ENCODE measurements around the gene SHLD1. TPM values are rescaled to one million over a fixed set of nuclear protein-coding genes. Genes with fewer than 3 reads are reported as not detected.
"Not testable (repeated sequence)": the region's sequence is repeated elsewhere in the genome, so short reads cannot be mapped to it uniquely, and the experiment has no call there.

SHLD1 gene
- total RNA-seq, 1 experiment from 2014 or later: 6.7 TPM

- Histone ChIP-seq H4K20me1 (ENCODE audit: control insufficient read depth, insufficient read depth, insufficient read length) (no peaks in the 10 kb centered on the region), H3K79me2 (ENCODE audit: insufficient read depth, low read length) (no peaks in the 10 kb centered on the region), H3K27me3 (ENCODE audit: insufficient read depth, low read length) (no peaks in the 10 kb centered on the region), H3T11ph (ENCODE audit: low read length) (no peak overlapping the region), H3K9ac (ENCODE audit: extremely low read depth, insufficient read length, low read length) (no peak overlapping the region), H3K18ac (ENCODE audit: insufficient read length, low read depth, low read length) (no peak overlapping the region), H3K4me2 (ENCODE audit: insufficient read depth, insufficient read length, low read length) (no peak overlapping the region), H3K79me1 (ENCODE audit: insufficient read depth, low read depth, low read length, poor library complexity, severe bottlenecking) (no peaks in the 10 kb centered on the region), H3K27ac (ENCODE audit: insufficient read length, low read depth, low read length) (no peak overlapping the region), H3K9me3 (ENCODE audit: control insufficient read depth, low read depth, low read length) (no peaks in the 10 kb centered on the region), H2BK120ac (ENCODE audit: low read depth, low read length, poor library complexity, severe bottlenecking) (no peak overlapping the region), H2AFZ (ENCODE audit: low read length) (no peak overlapping the region), H3K23me2 (ENCODE audit: insufficient read length, low read depth, low read length, poor library complexity, severe bottlenecking) (peaks cover 4% of the 10 kb centered on the region), H3K14ac (ENCODE audit: insufficient read depth, low read length) (no peak overlapping the region), H4K91ac (ENCODE audit: insufficient read length, low read depth, low read length) (no peak overlapping the region), H3K4ac (ENCODE audit: low read depth, low read length) (no peak overlapping the region), H4K5ac (ENCODE audit: insufficient read length, low read depth, low read length) (no peak overlapping the region), H3K23ac (ENCODE audit: insufficient read length, low read depth, low read length) (no peak overlapping the region), H2AK5ac (ENCODE audit: insufficient read length, low read length) (no peak overlapping the region), H4K8ac (replicated peaks; ENCODE audit: insufficient read length, low read depth, low read length) (no peak overlapping the region), H2BK20ac (ENCODE audit: low read depth, low read length, poor library complexity, severe bottlenecking) (no peak overlapping the region), H3K4me1 (ENCODE audit: insufficient read depth, low read length) (no peaks in the 10 kb centered on the region; the same call in none of the 2 replicates), H2BK5ac (ENCODE audit: insufficient read length, low read length) (no peak overlapping the region), H2BK12ac (ENCODE audit: insufficient read length, low read depth, low read length) (no peak overlapping the region), H2BK15ac (ENCODE audit: low read depth, low read length) (no peak overlapping the region), H3K56ac (ENCODE audit: insufficient read length, low read depth, low read length) (no peak overlapping the region)
- peaks cover 11 to 21% of the 10 kb centered on the region in 2 experiments for H3K4me1 Mint-ChIP-seq
- no peaks in the 10 kb centered on the region for H3K27me3 Mint-ChIP-seq (ENCODE audit: low read depth)
- peaks cover 0 to 3% (median 2%) of the 10 kb centered on the region in 3 experiments; a peak in 2 of 7 replicates for H3K36me3 Mint-ChIP-seq (ENCODE audit: insufficient read depth in 1 of 3, low read depth in 3 of 3)
- no peak overlapping the region for H3K4me3 Mint-ChIP-seq
- H3K27ac Mint-ChIP-seq: no peak overlapping the region
- DNase-seq: no peak
- TF ChIP-seq CTCF (conservative IDR thresholded peaks at IDR 0.05): no peak
- H3K9me3 Mint-ChIP-seq: no peaks in the 10 kb centered on the region
- WGBS (ENCODE audit: extremely low coverage, insufficient read length, low lambda C conversion rate): no CpG with 5 or more reads among the region's 6 CpGs
Measured at GRCh38 chr20:5748246-5748645, 2.0 kb upstream of the SHLD1 start.

GRCh38 chr20:5749512-5749951 is 669 bp upstream of the SHLD1 start:
- peaks cover 19 to 29% of the 10 kb centered on the region in 2 experiments for H3K4me1 Mint-ChIP-seq
- not testable (repeated sequence) for H4K5ac ChIP-seq (ENCODE audit: insufficient read length, low read depth, low read length); H2BK15ac ChIP-seq (ENCODE audit: low read depth, low read length); H3K14ac ChIP-seq (ENCODE audit: insufficient read depth, low read length); H2BK12ac ChIP-seq (ENCODE audit: insufficient read length, low read depth, low read length); H3K27ac ChIP-seq (ENCODE audit: insufficient read length, low read depth, low read length); H3K56ac ChIP-seq (ENCODE audit: insufficient read length, low read depth, low read length); H3K9me3 Mint-ChIP-seq; H3K79me1 ChIP-seq (ENCODE audit: insufficient read depth, low read depth, low read length, poor library complexity, severe bottlenecking); DNase-seq; H2AFZ ChIP-seq (ENCODE audit: low read length); H3K4me1 ChIP-seq (ENCODE audit: insufficient read depth, low read length); H3K18ac ChIP-seq (ENCODE audit: insufficient read length, low read depth, low read length); H2BK5ac ChIP-seq (ENCODE audit: insufficient read length, low read length); H3T11ph ChIP-seq (ENCODE audit: low read length); H3K27me3 ChIP-seq (ENCODE audit: insufficient read depth, low read length); H4K8ac ChIP-seq (replicated peaks; ENCODE audit: insufficient read length, low read depth, low read length); H3K23ac ChIP-seq (ENCODE audit: insufficient read length, low read depth, low read length); H2AK5ac ChIP-seq (ENCODE audit: insufficient read length, low read length); H3K9me3 ChIP-seq (ENCODE audit: control insufficient read depth, low read depth, low read length); H3K79me2 ChIP-seq (ENCODE audit: insufficient read depth, low read length); H3K36me3 Mint-ChIP-seq (ENCODE audit: insufficient read depth in 1 of 3, low read depth in 3 of 3); H4K20me1 ChIP-seq (ENCODE audit: control insufficient read depth, insufficient read depth, insufficient read length); H3K9ac ChIP-seq (ENCODE audit: extremely low read depth, insufficient read length, low read length); H3K4me2 ChIP-seq (ENCODE audit: insufficient read depth, insufficient read length, low read length); H3K23me2 ChIP-seq (ENCODE audit: insufficient read length, low read depth, low read length, poor library complexity, severe bottlenecking); H3K4me3 Mint-ChIP-seq; H4K91ac ChIP-seq (ENCODE audit: insufficient read length, low read depth, low read length); H3K27me3 Mint-ChIP-seq (ENCODE audit: low read depth); H2BK20ac ChIP-seq (ENCODE audit: low read depth, low read length, poor library complexity, severe bottlenecking); H3K4ac ChIP-seq (ENCODE audit: low read depth, low read length); H3K27ac Mint-ChIP-seq
- peak overlapping the region; percentile 73 for H2BK120ac ChIP-seq (ENCODE audit: low read depth, low read length, poor library complexity, severe bottlenecking)
- WGBS (ENCODE audit: extremely low coverage, insufficient read length, low lambda C conversion rate): no CpG with 5 or more reads among the region's 12 CpGs

All from H9 (cell line).